SK-N-SH (cell line): ENCODE data around the gene CD59. TPM values are rescaled to one million over a fixed set of nuclear protein-coding genes. Genes with fewer than 3 reads are reported as not detected.

Experiments used
- CTCF ChIA-PET: fragments of 300-600, 350-600 bp; formaldehyde crosslinking; extraction: SDS; loops from one replicate; lab custom pipeline; 2021; lab: Yijun Ruan, JAX
- POLR2A ChIA-PET: fragments of 350-600 bp; sonication (Branson Sonifier 250); formaldehyde crosslinking; extraction: SDS; loops from one replicate; lab custom pipeline; 2020; ENCODE audit warnings: antibody characterized with exemption, inconsistent platforms; lab: Yijun Ruan, JAX
- DNase-seq: peaks from one replicate; pipeline ENCODE4 v3.0.0; 2012
- H2AFZ ChIP-seq: fragments of 200-600 bp; sonication (generic); 2 replicates; pipeline ENCODE4 v1.8.1; 2016; ENCODE audit warnings: antibody characterized with exemption, mild to moderate bottlenecking, low read depth
- H3F3A ChIP-seq: fragments of 200-600 bp; sonication (generic); replicated peaks from 2 replicates; pipeline ENCODE3; 2016; ENCODE audit warnings: antibody characterized with exemption, mild to moderate bottlenecking; ENCODE audit not compliant: insufficient read depth
- H3K27ac ChIP-seq, 2 experiments: fragments of 200-500 bp in 1 of 2; fragments of 200-600 bp in 1 of 2; sonication (Bioruptor generic) in 1 of 2; sonication (generic), shearing (Covaris generic) in 1 of 2; 2 replicates each; pipeline versions ENCODE4 v1.5.1 to v1.6.1; 2014 to 2016; ENCODE audit warnings: low read depth in 2 of 2, inconsistent platforms in 1 of 2, low read length in 1 of 2, mild to moderate bottlenecking in 1 of 2, mixed read lengths in 1 of 2
- H3K27me3 ChIP-seq: fragments of 200-600 bp; sonication (generic), shearing (Covaris generic); 2 replicates; pipeline ENCODE4 v1.6.1; 2016; ENCODE audit warnings: mixed run types; ENCODE audit not compliant: insufficient read depth
- H3K36me3 ChIP-seq, 2 experiments: fragments of 200-500 bp in 1 of 2; fragments of 200-600 bp in 1 of 2; sonication (Bioruptor generic) in 1 of 2; sonication (generic) in 1 of 2; replicated peaks in 1 of 2; 2 replicates each; pipeline versions ENCODE3 to v1.5.1; 2014 to 2016; ENCODE audit warnings: low read length in 1 of 2, mild to moderate bottlenecking in 1 of 2; ENCODE audit not compliant: insufficient read depth in 2 of 2, control insufficient read depth in 1 of 2
- H3K4me1 ChIP-seq, 2 experiments: fragments of 200-500 bp in 1 of 2; fragments of 200-600 bp in 1 of 2; sonication (Bioruptor generic) in 1 of 2; sonication (generic), shearing (Covaris generic) in 1 of 2; 2 replicates each; pipeline versions ENCODE4 v1.5.1 to v1.6.1; 2014 to 2016; ENCODE audit warnings: low read depth in 1 of 2, low read length in 1 of 2, mixed run types in 1 of 2; ENCODE audit not compliant: insufficient read depth in 2 of 2, control insufficient read depth in 1 of 2
- H3K4me2 ChIP-seq: fragments of 200-600 bp; sonication (generic), shearing (Covaris generic); 2 replicates; pipeline ENCODE4 v1.6.1; 2017; ENCODE audit warnings: mixed run types
- H3K4me3 ChIP-seq, 2 experiments: fragments of 200-500 bp in 1 of 2; fragments of 200-600 bp in 1 of 2; sonication (Bioruptor generic) in 1 of 2; sonication (generic), shearing (Covaris generic) in 1 of 2; 2 replicates each; pipeline versions ENCODE4 v1.5.1 to v1.8.1; 2014 to 2016; ENCODE audit warnings: low read depth in 2 of 2, inconsistent platforms in 1 of 2, low read length in 1 of 2, mild to moderate bottlenecking in 1 of 2, mixed read lengths in 1 of 2, moderate library complexity in 1 of 2
- H3K79me2 ChIP-seq: fragments of 200-600 bp; sonication (generic); 2 replicates; pipeline ENCODE4 v1.8.1; 2017; ENCODE audit warnings: mild to moderate bottlenecking; ENCODE audit not compliant: insufficient read depth
- H3K9ac ChIP-seq: fragments of 200-600 bp; sonication (generic); 2 replicates; pipeline ENCODE4 v1.6.1; 2017; ENCODE audit warnings: mixed run types
- H3K9me2 ChIP-seq: fragments of 200-600 bp; sonication (generic); 2 replicates; pipeline ENCODE4 v1.6.1; 2017; ENCODE audit warnings: mixed run types
- H3K9me3 ChIP-seq: fragments of 200-600 bp; sonication (generic); 2 replicates; pipeline ENCODE4 v1.6.1; 2017; ENCODE audit warnings: mixed run types, mild to moderate bottlenecking, moderate library complexity
- H4K20me1 ChIP-seq: fragments of 200-600 bp; sonication (generic); 2 replicates; pipeline ENCODE4 v1.6.1; 2017; ENCODE audit warnings: mild to moderate bottlenecking, mixed run types; ENCODE audit not compliant: insufficient read depth
- CHD2 ChIP-seq: fragments of 150-350 bp; IDR thresholded peaks from 2 replicates; pipeline ENCODE4 v1.6.1; 2018; ENCODE audit warnings: low read length; ENCODE audit not compliant: partially characterized antibody
- CTCF ChIP-seq: fragments of 200-600 bp; sonication (generic); IDR thresholded peaks from 2 replicates; pipeline ENCODE4 v1.6.1; 2017; ENCODE audit warnings: antibody characterized with exemption, mild to moderate bottlenecking, moderate library complexity
- ELF1 ChIP-seq: IDR thresholded peaks from 2 replicates; pipeline ENCODE4 v1.4.0; 2012
- EZH2phosphoT487 ChIP-seq: fragments of 200-600 bp; sonication (generic); IDR thresholded peaks from 2 replicates; pipeline ENCODE4 v1.6.1; 2017; ENCODE audit warnings: low read depth, mixed run types, mild to moderate bottlenecking, antibody characterized with exemption, moderate library complexity, borderline replicate concordance
- FOSL2 ChIP-seq: IDR thresholded peaks from 2 replicates; pipeline ENCODE4 v1.4.0; 2012; ENCODE audit warnings: low read depth, mild to moderate bottlenecking, moderate library complexity, borderline replicate concordance
- GATA2 ChIP-seq: sonication (generic); formaldehyde crosslinking; IDR thresholded peaks from 2 replicates; pipeline ENCODE4 v1.5.0; 2020; ENCODE audit warnings: mild to moderate bottlenecking, missing genetic modification reagents
- MEF2A ChIP-seq: IDR thresholded peaks from 2 replicates; pipeline ENCODE4 v1.4.0; 2012; ENCODE audit warnings: low read depth, borderline replicate concordance
- MXI1 ChIP-seq: IDR thresholded peaks from 2 replicates; pipeline ENCODE4 v1.6.1; 2012; ENCODE audit warnings: mild to moderate bottlenecking, low read depth, low read length, improper control_type of control experiment
- NFIC ChIP-seq: IDR thresholded peaks from 2 replicates; pipeline ENCODE4 v1.4.0; 2012; ENCODE audit warnings: borderline replicate concordance
- NRF1 ChIP-seq: IDR thresholded peaks from 2 replicates; pipeline ENCODE4 v1.6.1; 2012; ENCODE audit warnings: low read depth, mild to moderate bottlenecking, low read length
- RCOR1 ChIP-seq: fragments of 150-350 bp; IDR thresholded peaks from 2 replicates; pipeline ENCODE4 v1.6.1; 2017; ENCODE audit warnings: antibody characterized with exemption, low read length
- REST ChIP-seq: IDR thresholded peaks from 2 replicates; pipeline ENCODE4 v1.6.1; 2012; ENCODE audit warnings: mild to moderate bottlenecking, low read depth, low read length, moderate library complexity
- RXRA ChIP-seq: IDR thresholded peaks from 2 replicates; pipeline ENCODE4 v1.4.0; 2012; ENCODE audit warnings: low read depth, mild to moderate bottlenecking, borderline replicate concordance
- SIN3A ChIP-seq: IDR thresholded peaks from 2 replicates; pipeline ENCODE4 v1.6.1; 2012; ENCODE audit warnings: low read depth, mild to moderate bottlenecking, low read length, moderate library complexity, borderline replicate concordance
- TAF1 ChIP-seq: IDR thresholded peaks from 2 replicates; pipeline ENCODE4 v1.6.1; 2012; ENCODE audit warnings: low read depth, mild to moderate bottlenecking, low read length, moderate library complexity, borderline replicate concordance
- TEAD4 ChIP-seq: IDR thresholded peaks from 2 replicates; pipeline ENCODE4 v1.4.0; 2012; ENCODE audit warnings: mild to moderate bottlenecking, borderline replicate concordance; ENCODE audit not compliant: insufficient read depth
- ZBTB33 ChIP-seq: IDR thresholded peaks from 2 replicates; pipeline ENCODE4 v1.4.0; 2012; ENCODE audit warnings: low read depth, borderline replicate concordance
- WGBS: methylation state at CpG from one replicate; pipeline ENCODE4 v1.1.6; 2017; ENCODE audit warnings: low lambda C conversion rate; 5-methylcytosine and 5-hydroxymethylcytosine counted together
- polyA plus RNA-seq, 3 experiments: library from polyadenylated mRNA; depleted of rRNA; stranded (reverse); fragments of >200 nt; gene quantifications; 2 replicates each; pipeline ENCODE4 v1.2.3, GENCODE V29; 2012
- TF ChIP-seq, protein P1 (sequence below): fragments of 150-350 bp; IDR thresholded peaks from 2 replicates; pipeline ENCODE4 v1.6.1; 2016; ENCODE audit warnings: mild to moderate bottlenecking, low read depth, low read length
- TF ChIP-seq, protein P2 (sequence below): IDR thresholded peaks from 2 replicates; pipeline ENCODE4 v1.4.0; 2012; ENCODE audit warnings: low read depth

Gene CD59
- polyA plus RNA-seq, 1 of the 3 experiments (the other 2 are of a cell fraction), result 616 TPM

DNA sequence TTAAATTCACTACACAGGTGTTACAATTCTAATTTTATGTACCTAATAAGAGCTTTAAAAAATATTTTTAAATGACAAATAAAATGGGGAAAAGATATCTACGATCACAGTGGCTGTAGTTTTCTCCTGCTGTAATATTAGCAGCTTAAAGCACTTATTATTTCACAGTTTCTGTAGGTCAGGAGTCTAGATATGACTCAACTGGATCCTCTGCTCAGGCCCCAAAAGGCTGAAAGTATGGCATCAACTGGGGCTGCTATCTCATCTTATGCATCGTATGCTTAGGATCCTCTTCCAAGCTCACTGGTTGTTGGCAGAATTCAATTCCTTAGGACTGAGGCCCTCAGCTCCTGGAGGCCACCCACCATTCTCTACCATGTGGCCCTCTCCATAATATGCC is 25.2 kb upstream of the CD59 start:
- no peak overlapping the region for H3K4me3 ChIP-seq
- H3K9ac ChIP-seq, result no peak overlapping the region
- WGBS, result 85% methylated on average over 1 of the region's 2 CpGs
- CTCF ChIA-PET, result interaction anchor here (0.7 to 1.3 kb wide), 6 partner anchors 9 to 226 kb away, joined by 3 to 4 read pairs (median 3); no protein-coding TSS in a partner anchor
- peaks cover 8% of the 10 kb centered on the region; the same call in 1 of the 2 replicates for H3K9me3 ChIP-seq
- H4K20me1 ChIP-seq, result no peaks in the 10 kb centered on the region
- TF ChIP-seq SIN3A (no peak), MXI1 (no peak), RXRA (no peak), REST (no peak), ELF1 (no peak), CTCF (no peak), NRF1 (no peak), TEAD4 (no peak), MEF2A (no peak), RCOR1 (no peak), TAF1 (no peak), FOSL2 (no peak), CHD2 (no peak), ZBTB33 (no peak), EZH2phosphoT487 (no peak), GATA2 (CRISPR knock-in tag) (no peak), NFIC (no peak)
- TF ChIP-seq, protein P1, sequence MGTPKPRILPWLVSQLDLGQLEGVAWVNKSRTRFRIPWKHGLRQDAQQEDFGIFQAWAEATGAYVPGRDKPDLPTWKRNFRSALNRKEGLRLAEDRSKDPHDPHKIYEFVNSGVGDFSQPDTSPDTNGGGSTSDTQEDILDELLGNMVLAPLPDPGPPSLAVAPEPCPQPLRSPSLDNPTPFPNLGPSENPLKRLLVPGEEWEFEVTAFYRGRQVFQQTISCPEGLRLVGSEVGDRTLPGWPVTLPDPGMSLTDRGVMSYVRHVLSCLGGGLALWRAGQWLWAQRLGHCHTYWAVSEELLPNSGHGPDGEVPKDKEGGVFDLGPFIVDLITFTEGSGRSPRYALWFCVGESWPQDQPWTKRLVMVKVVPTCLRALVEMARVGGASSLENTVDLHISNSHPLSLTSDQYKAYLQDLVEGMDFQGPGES, result no peak
- TF ChIP-seq, protein P2, sequence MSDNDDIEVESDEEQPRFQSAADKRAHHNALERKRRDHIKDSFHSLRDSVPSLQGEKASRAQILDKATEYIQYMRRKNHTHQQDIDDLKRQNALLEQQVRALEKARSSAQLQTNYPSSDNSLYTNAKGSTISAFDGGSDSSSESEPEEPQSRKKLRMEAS, result no peak
- TF ChIP-seq, all 33 proteins: peak for 0
- Histone ChIP-seq H3F3A (no peaks in the 10 kb centered on the region), H3K79me2 (no peaks in the 10 kb centered on the region), H3K4me2 (no peak overlapping the region), H3K9me2 (no peaks in the 10 kb centered on the region), H3K4me1 (no peaks in the 10 kb centered on the region), H3K36me3 (peaks cover 52 to 74% of the 10 kb centered on the region in 2 experiments), H3K27me3 (no peaks in the 10 kb centered on the region), H2AFZ (no peak overlapping the region), H3K27ac (no peak overlapping the region)
- DNase-seq, result no peak
- POLR2A ChIA-PET, result interaction anchor here (1.0 kb wide), 1 partner anchor 13 kb away, joined by 3 read pairs; no protein-coding TSS in a partner anchor
